Fibroblast of the aortic adventitia (primary cell): ENCODE results near the gene FADS2. TPM values are rescaled to one million over a fixed set of nuclear protein-coding genes. Genes with fewer than 3 reads are reported as not detected.

Experiments used
- DNase-seq: peaks from one replicate; pipeline ENCODE4 v3.0.0-alpha.2; 2010; ENCODE audit warnings: low read depth
- H3K4me3 ChIP-seq: 2 replicates; pipeline ENCODE4 v1.5.1; 2011; ENCODE audit warnings: low read depth, mild to moderate bottlenecking, control low read depth, low read length, moderate library complexity
- total RNA-seq: library from RNA; depleted of rRNA; stranded (reverse); fragments of >200 nt; gene quantifications from 2 replicates; pipeline ENCODE4 v1.2.3, GENCODE V29; 2012; ENCODE audit warnings: low replicate concordance
- TF ChIP-seq, protein P1 (sequence below): IDR thresholded peaks from 2 replicates; pipeline ENCODE4 v1.5.1; 2011; ENCODE audit warnings: mild to moderate bottlenecking, low read length, control low read depth, inconsistent platforms; ENCODE audit not compliant: insufficient read depth

FADS2 gene
- total RNA-seq, 1 donor = 125 TPM

DNA sequence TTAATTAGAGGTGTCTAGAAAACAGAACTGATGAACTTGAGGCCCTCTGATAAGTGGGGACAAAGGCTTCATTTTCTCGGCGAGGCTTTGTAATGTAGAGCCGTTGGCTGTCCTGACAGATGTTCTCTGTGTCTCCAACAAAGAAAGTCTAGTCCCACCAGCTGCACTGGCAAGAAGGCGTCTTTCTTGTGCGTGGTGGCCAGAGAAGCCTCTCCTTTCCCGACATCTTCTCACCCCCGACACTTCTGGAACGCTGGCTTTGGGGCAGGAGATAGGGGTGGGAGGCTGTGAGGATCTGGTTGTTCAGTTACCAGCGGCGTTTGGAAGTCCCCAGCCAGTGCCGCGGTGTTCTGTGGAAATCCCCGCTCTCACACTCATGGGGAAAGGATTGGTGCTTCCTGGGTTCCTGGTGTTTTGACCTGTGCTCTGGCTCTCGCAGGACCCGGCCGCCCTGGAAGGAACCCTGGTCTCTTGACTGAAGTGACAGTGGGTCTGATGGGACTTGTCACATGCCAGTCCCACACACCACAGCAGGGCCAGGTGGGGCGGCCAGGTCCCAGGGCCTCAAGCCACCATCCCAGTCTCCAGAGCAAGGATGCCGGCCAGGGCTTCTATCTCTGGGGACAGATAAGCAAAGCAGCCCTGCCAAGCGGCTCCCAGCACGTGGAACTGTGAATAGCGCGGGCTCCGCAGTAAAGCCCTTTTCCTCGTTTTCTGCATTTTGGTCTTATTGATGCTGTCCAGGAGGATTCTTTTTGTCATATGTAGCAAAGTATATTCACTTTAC is 23.2 kb downstream of the FADS2 start:
- no peak for DNase-seq
- no peak overlapping the region for H3K4me3 ChIP-seq
- TF ChIP-seq, protein P1, sequence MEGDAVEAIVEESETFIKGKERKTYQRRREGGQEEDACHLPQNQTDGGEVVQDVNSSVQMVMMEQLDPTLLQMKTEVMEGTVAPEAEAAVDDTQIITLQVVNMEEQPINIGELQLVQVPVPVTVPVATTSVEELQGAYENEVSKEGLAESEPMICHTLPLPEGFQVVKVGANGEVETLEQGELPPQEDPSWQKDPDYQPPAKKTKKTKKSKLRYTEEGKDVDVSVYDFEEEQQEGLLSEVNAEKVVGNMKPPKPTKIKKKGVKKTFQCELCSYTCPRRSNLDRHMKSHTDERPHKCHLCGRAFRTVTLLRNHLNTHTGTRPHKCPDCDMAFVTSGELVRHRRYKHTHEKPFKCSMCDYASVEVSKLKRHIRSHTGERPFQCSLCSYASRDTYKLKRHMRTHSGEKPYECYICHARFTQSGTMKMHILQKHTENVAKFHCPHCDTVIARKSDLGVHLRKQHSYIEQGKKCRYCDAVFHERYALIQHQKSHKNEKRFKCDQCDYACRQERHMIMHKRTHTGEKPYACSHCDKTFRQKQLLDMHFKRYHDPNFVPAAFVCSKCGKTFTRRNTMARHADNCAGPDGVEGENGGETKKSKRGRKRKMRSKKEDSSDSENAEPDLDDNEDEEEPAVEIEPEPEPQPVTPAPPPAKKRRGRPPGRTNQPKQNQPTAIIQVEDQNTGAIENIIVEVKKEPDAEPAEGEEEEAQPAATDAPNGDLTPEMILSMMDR = no peak

DNA sequence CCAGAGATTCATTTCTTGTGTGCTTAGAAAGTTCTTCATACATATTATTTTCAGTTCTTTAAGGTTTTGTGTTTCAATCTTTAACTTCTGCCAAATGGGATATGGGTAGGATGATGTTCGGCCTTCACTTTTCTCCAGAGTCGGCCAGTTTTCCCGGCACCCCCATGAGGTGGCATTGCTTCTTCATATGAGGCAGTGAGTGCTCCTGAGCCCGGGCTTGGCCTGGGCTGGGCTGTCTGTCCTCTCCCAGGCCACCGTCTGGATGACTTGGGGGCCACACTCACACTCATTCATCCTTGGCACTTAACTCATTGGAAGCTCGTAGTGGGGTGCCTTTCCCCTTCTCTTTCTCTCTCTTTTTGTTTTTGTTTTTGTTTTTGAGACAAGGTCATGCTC is 23.8 kb downstream of the FADS2 start:
- no peak for DNase-seq
- TF ChIP-seq, protein P1 = no peak

DNA sequence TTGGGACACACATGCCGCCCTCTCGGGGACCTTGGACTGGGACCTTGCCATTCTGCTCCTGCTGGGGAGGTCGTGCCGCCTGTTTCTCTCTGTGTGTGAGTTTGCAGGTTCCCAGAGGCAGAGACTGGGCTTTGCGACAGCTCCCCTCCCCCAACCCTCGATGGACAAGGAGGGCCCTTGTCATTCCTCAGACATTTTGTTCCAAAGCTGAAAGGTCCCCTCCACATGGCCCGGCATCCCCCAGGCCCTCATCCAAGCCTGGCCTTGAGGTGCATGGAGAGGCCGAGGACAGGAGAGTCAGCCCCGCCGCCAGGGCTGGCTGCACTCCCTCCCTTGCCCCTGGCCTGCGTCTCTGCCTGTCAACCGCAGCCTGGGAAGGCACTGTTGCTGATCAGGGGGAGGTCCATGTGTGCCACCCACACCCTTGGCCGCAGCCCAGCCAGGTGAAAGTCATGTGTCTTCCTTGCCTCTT is 25.6 kb downstream of the FADS2 start:
- no peak overlapping the region for H3K4me3 ChIP-seq
- TF ChIP-seq, protein P1 = no peak
- DNase-seq = no peak

More for the DNA sequence above, 23.8 kb downstream of the FADS2 start:
- no peak overlapping the region for H3K4me3 ChIP-seq

DNA sequence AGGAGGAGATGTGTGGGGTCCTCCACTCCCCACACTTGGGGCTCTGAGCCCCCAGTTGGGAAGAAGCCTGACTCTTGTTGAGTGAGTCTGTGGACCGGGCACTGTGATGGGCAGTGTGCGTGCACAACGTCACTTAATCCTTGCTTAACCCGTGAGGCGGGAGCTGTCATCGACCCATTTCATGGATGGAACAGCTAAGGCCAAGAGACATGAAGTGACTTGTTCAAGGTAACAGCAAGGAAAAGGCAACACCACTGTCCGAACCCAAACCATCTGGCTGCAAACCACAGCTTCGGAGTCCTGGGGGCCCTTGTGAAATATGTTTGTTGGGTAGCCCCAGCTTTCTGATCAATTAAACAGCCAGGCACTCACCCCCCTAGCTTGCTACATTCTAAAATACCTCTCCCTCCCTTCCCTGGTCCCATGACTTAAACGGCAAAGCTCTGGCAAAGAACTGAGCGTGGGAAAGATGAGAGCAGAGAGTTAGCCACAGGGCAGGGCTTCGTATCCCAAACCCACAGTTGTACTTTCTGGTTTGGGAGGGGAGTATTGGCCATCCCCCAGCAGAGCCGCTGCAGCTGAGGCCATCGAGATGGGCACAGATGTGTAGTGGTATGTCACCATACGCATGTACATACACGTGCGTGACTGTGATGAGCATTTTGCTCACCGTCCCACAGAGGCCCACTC is 26.3 kb downstream of the FADS2 start:
- TF ChIP-seq, protein P1 = no peak
- no peak for DNase-seq
- no peak overlapping the region for H3K4me3 ChIP-seq

DNA sequence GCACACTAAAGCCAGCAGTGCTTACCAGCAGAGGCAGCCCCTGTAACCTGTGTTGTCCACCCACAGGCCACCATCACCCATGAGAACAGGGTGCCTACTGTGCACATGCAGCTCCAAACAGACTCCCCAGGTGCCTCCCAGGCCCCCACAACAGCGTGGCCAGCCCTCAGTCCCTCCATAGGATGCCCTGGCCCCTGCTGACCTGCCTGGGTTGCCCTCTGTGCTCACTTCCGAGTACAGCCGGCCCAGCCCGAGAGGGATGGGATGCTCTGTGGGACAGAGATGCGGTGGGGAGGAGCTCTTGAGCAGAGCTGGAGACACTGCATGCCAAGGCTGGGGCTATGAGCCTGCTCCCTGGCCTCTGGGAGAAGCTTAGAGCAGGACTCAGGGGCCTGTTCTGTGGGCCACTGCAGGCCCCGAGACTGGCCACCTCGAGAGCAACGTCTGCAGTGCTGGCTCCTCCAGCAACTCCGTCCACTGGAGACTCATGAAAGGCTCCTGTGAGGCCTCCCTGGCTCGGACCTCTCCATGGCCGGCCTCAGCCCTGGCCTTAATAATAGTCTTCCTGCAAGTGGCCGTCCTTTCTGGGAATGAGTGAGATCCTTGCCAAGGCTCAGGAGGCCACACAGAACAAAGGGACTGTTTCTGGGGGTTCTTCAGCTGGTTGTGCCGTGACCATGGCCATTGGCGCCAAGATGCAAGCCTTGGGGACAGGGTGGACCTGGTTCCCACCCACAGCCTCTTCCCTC is 27.0 kb downstream of the FADS2 start:
- no peak for DNase-seq
- TF ChIP-seq, protein P1 = no peak
- no peak overlapping the region for H3K4me3 ChIP-seq

DNA sequence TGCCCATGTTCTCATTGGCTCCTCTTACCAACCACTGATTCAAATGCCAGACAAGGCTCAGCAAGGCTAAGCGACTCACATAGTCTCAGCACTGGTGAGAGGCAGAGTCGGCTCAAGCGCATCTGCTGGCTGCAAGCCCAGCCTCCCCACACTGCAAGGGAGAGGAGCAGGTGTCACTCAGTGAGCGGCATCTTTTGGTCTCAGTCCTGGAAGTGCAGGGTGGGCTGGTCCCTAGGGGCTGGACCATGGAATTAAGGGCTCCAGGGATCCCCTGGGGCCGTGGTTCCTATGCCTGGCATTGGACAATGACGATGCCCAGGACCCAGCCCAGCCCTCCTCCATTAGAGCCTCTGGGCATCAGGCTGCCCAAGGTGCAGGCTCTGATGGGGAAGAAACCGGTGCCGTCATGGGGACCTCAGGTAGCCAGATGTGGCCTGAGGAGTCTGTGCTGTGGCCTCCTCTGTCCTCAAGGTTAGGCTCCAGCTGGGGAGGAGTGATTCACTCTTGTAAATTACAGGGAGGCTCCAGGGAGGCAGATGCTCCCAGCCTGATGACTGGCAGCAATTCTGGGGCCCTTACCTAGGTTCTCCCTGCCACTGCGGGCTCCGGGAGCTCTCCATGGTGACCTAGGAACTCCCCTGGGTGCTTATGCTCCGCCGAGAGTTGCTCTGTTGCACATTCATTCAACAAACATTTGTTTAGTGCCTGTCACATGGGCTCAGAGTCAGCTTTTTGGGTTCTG is 28.0 kb downstream of the FADS2 start:
- TF ChIP-seq, protein P1 = no peak
- no peak overlapping the region for H3K4me3 ChIP-seq
- DNase-seq = no peak
